Body of pancreas (tissue), 4 donors: ENCODE data around the gene RGS21.

Experiments used
- POLR2A ChIP-seq, 3 donors: fragments of 450-650 bp; IDR thresholded peaks; one replicate each; pipeline ENCODE4 v1.6.1; 2016; ENCODE audit warnings: antibody characterized with exemption in 3 of 3, mild to moderate bottlenecking in 2 of 3
- TF ChIP-seq, protein P1 (sequence below), 7 experiments: fragments of 450-650 bp in 4 of 7; fragments of 200-600 bp in 3 of 7; sonication (generic) in 3 of 7; IDR thresholded peaks; one replicate each; pipeline ENCODE4 v1.5.1; 2016 to 2019; ENCODE audit warnings: antibody characterized with exemption in 7 of 7

DNA sequence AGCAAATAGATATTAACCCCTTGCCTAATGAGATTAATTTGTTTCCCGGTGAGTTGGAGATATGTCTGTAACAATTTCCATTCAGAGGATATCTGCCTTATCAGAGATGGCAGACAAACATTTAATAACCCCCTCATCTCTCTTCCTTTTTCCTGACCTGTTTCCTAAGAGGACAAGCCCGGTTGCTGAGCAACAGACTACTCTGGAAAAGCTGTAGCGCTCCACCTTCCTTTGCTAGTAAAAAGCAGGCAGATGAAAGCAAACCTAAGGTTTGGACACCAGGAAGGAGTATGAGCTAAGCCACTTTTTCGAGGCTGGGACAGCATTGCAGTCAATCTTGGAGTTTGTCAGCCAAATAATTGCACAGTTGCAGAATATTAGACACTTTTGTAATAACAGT, 82.4 kb downstream of the RGS21 start:
- TF ChIP-seq, protein P1, sequence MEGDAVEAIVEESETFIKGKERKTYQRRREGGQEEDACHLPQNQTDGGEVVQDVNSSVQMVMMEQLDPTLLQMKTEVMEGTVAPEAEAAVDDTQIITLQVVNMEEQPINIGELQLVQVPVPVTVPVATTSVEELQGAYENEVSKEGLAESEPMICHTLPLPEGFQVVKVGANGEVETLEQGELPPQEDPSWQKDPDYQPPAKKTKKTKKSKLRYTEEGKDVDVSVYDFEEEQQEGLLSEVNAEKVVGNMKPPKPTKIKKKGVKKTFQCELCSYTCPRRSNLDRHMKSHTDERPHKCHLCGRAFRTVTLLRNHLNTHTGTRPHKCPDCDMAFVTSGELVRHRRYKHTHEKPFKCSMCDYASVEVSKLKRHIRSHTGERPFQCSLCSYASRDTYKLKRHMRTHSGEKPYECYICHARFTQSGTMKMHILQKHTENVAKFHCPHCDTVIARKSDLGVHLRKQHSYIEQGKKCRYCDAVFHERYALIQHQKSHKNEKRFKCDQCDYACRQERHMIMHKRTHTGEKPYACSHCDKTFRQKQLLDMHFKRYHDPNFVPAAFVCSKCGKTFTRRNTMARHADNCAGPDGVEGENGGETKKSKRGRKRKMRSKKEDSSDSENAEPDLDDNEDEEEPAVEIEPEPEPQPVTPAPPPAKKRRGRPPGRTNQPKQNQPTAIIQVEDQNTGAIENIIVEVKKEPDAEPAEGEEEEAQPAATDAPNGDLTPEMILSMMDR (IDR thresholded peaks at IDR 0.05), result no peak
- TF ChIP-seq POLR2A (IDR thresholded peaks at IDR 0.05), result no peak
